ENCODE data around the gene SLC5A6. TPM values are rescaled to one million over a fixed set of nuclear protein-coding genes. Genes with fewer than 3 reads are reported as not detected.
A peak's percentile ranks its signal among the peaks of the same experiment; 100 is the strongest.

Gene SLC5A6
- total RNA-seq, 1 experiment from 2014 or later, result 122 TPM

GRCh38 chr2:27209621-27210401 lies 2.3 kb downstream of the SLC5A6 start:
- DNase-seq, result no peak
- WGBS (ENCODE audit: extremely low coverage, insufficient read length, low lambda C conversion rate), result no CpG with 5 or more reads among the region's 6 CpGs
- no peaks in the 10 kb centered on the region for H3K79me1 ChIP-seq (ENCODE audit: insufficient read depth, low read depth, low read length, poor library complexity, severe bottlenecking)
- peaks cover 30 to 34% of the 10 kb centered on the region in 2 experiments for H3K4me1 Mint-ChIP-seq
- no peaks in the 10 kb centered on the region for H4K20me1 ChIP-seq (ENCODE audit: control insufficient read depth, insufficient read depth, insufficient read length)
- no peak overlapping the region for H4K5ac ChIP-seq (ENCODE audit: insufficient read length, low read depth, low read length)
- H3K79me2 ChIP-seq (ENCODE audit: insufficient read depth, low read length), result no peaks in the 10 kb centered on the region
- no peak overlapping the region for H2AK5ac ChIP-seq (ENCODE audit: insufficient read length, low read length)
- no peak overlapping the region for H2BK20ac ChIP-seq (ENCODE audit: low read depth, low read length, poor library complexity, severe bottlenecking)
- H3K4me3 Mint-ChIP-seq, result peak overlapping the region; percentile 49 to 64; a peak in 4 of 5 replicates
- H3K9me3 Mint-ChIP-seq, result no peaks in the 10 kb centered on the region
- H2BK120ac ChIP-seq (ENCODE audit: low read depth, low read length, poor library complexity, severe bottlenecking), result no peak overlapping the region
- no peak overlapping the region for H3K56ac ChIP-seq (ENCODE audit: insufficient read length, low read depth, low read length)
- H3K9me3 ChIP-seq (ENCODE audit: control insufficient read depth, low read depth, low read length), result no peaks in the 10 kb centered on the region
- no peak overlapping the region for H3T11ph ChIP-seq (ENCODE audit: low read length)
- no peak for TF ChIP-seq CTCF (conservative IDR thresholded peaks at IDR 0.05)
- no peak overlapping the region for H2BK15ac ChIP-seq (ENCODE audit: low read depth, low read length)
- peak overlapping the region in 1 of 3 experiments; percentile 0; a peak in 1 of 7 replicates for H3K27ac Mint-ChIP-seq
- H3K18ac ChIP-seq (ENCODE audit: insufficient read length, low read depth, low read length), result no peak overlapping the region
- peaks cover 10% of the 10 kb centered on the region for H3K23me2 ChIP-seq (ENCODE audit: insufficient read length, low read depth, low read length, poor library complexity, severe bottlenecking)
- H3K27ac ChIP-seq (ENCODE audit: insufficient read length, low read depth, low read length), result no peak overlapping the region
- no peak overlapping the region for H2BK5ac ChIP-seq (ENCODE audit: insufficient read length, low read length)
- H3K9ac ChIP-seq (ENCODE audit: extremely low read depth, insufficient read length, low read length), result peak overlapping the region; percentile 10
- no peak overlapping the region for H4K91ac ChIP-seq (ENCODE audit: insufficient read length, low read depth, low read length)
- H3K14ac ChIP-seq (ENCODE audit: insufficient read depth, low read length), result no peak overlapping the region
- H4K8ac ChIP-seq (replicated peaks; ENCODE audit: insufficient read length, low read depth, low read length), result no peak overlapping the region
- H3K4me1 ChIP-seq (ENCODE audit: insufficient read depth, low read length), result no peaks in the 10 kb centered on the region
- no peak overlapping the region for H2AFZ ChIP-seq (ENCODE audit: low read length)
- H3K23ac ChIP-seq (ENCODE audit: insufficient read length, low read depth, low read length), result no peak overlapping the region
- H3K27me3 ChIP-seq (ENCODE audit: insufficient read depth, low read length), result no peaks in the 10 kb centered on the region
- H3K27me3 Mint-ChIP-seq (ENCODE audit: low read depth), result no peaks in the 10 kb centered on the region
- H3K4me2 ChIP-seq (ENCODE audit: insufficient read depth, insufficient read length, low read length), result no peak overlapping the region
- H2BK12ac ChIP-seq (ENCODE audit: insufficient read length, low read depth, low read length), result no peak overlapping the region
- no peak overlapping the region for H3K4ac ChIP-seq (ENCODE audit: low read depth, low read length)
- peaks cover 37 to 64% (median 58%) of the 10 kb centered on the region in 3 experiments for H3K36me3 Mint-ChIP-seq (ENCODE audit: insufficient read depth in 1 of 3, low read depth in 3 of 3)
